NCI-H69 (cell line): ENCODE measurements around the gene TMEM151B.
"Not testable (repeated sequence)": the region's sequence is repeated elsewhere in the genome, so short reads cannot be mapped to it uniquely, and the experiment has no call there.

ENCODE experiments used
- DNase-seq: peaks from one replicate; lab custom pipeline; 2025; lab: John Stamatoyannopoulos, UW

The TMEM151B gene

DNA sequence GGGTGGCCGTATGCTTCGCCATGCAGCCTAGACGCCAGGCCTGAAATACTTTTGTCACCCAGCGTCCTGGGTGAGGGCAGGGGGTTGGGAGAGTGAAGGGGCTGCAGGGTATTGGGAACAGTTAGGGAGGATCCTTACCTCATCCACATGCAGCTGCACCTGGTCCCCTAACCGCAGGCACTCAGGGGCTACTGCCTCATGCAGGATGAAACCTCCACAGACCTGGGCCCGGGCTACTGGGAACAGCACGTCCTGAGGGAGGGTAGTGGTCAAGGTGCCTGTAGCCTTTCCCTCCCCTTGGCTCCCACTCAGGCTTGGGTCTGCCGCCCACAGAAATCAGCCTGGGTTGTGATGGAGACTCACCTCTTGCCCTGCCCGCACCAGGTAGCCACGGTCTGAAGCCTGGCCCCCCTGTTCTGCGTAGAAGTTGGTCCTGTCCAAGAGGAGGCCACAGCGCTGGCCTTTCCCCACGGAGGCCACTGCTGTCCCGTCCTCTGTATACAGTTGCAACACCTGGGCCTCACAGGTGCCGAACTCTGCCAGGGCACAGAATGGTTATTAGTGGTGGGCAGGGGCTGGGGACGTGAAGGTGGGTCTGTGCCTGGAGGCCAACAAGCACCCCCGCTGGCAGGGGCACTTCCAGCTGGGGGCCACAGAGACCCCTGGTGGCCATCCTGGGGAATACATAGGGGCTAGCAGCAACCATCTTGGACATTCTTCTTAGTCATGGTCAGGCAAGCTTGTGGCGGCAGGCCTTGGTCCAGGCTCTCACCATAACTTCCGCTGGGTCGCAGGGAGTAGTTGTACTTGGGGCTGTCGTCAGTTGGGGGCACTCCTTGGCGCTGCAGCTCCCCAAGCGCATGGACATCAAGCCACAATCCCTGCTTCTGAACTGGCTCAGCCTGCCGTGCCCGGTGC lies 34.3 kb downstream of the TMEM151B start:
- DNase-seq = peak; percentile 48

GRCh38 chr6:44305200-44305725 lies 35.0 kb downstream of the TMEM151B start:
- DNase-seq = no peak

DNA sequence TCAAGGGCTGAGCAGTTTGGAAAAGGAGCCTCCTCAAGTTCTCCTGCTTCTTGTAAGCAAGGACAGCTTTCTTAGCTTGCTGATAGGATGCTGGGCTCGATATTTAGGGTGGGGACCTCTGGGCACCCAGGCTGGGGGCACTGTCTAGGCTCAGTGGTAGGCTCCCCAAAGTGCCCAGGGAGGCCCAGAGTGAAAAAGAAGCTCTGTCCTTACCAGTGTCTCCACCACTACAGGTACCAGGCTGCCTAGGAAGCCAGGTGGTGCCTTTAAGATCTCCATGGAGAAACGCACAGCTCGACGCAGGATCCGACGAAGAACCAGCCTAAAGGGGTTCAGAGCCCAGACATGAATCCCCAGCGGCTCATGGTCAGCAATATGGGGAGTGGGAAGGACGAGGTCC lies 36.5 kb downstream of the TMEM151B start:
- DNase-seq = no peak

DNA sequence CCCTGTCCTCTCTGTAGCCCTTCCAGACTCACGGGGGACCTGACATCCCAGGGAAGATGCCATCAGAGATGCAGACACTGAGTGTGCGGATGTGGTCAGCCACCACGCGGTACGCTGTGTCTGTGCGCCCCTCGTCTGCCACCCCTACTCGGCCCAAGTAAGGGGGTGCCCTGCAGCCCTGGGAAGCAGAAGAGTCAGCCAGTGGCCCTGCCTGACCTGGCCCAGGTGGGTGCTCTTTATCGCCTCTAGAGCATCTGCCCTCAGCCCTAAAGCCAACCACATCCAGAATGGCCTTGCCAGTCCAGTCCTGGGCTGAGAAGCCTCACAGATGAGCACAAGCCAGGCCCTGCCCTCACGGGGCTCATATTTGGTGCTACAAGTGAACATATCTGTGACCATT lies 37.0 kb downstream of the TMEM151B start:
- DNase-seq = no peak

- DNase-seq = no peak
Observed at GRCh38 chr6:44309092-44309491, 38.8 kb downstream of the TMEM151B start.

DNA sequence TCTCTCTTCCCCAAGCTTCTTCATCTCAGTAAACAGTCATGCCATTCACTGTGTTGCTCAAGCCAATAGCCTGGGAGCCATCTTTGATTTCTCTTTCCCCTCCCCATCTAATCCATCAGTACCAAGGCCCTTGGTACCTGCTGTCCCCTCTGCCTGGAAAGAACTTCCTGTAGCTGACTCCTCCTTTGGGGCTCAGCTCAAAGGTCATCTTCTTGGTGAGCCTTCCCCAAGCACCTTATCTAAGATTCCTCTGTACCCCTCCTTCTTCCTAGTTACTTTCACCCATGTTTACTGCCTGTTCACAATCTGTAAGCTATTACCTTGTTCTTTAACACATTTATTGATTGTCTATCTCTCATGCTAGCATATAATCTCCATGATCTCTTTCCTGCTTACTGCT lies 39.4 kb downstream of the TMEM151B start:
- DNase-seq = no peak

GRCh38 chr6:44310241-44310640 lies 40.0 kb downstream of the TMEM151B start:
- no peak for DNase-seq

DNA sequence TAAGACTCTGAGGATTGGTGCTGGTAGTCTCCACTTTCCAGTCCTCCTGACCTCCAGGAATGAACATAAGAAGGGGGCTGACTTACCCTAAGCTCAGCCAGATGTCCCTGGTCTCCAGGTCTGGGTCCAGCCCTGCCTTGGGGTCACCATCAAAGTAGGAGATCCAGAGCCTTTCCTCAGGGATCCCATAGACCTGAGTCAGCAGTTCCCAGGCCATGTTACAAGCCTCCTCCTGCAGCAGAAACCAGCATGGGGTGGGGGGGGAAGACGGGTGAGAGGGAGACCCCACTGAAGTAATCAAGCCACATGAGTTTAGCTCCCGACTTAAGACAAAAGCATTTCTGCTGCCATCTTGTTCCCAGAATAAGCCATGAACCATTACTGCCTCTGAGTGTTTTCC lies 41.1 kb downstream of the TMEM151B start:
- DNase-seq = no peak

DNA sequence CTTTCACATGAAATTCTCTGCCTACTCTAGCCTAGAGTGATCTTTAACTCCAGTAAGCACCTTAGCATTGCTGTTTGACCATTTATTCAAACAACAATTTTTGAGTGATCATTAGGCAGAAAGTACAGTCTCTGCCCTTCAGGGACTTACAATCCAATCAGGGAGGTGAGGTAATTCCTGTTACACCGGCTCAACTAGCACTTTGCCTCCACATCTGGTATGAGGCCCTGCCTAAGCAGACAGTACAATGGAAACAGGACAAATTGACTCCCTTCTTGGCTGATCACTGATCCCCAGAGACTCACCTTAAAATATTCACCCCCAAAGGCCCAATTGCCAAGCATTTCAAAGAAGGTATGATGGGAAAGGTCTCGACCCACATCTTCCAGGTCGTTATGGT lies 41.5 kb downstream of the TMEM151B start:
- DNase-seq = no peak

- peak; percentile 93 for DNase-seq
Observed at GRCh38 chr6:44312901-44313788, 42.9 kb downstream of the TMEM151B start, which contains the start of gene AARS2. Gene AARS2, minus strand, starts transcription at chr6:44313347. Its CDS starts 24 bp downstream, at chr6:44313323.

- not testable (repeated sequence) for DNase-seq
Observed at GRCh38 chr6:44314657-44315056, 44.4 kb downstream of the TMEM151B start.

- DNase-seq = no peak
Observed at GRCh38 chr6:44315516-44315915, 45.3 kb downstream of the TMEM151B start.

GRCh38 chr6:44315951-44316350 lies 45.7 kb downstream of the TMEM151B start:
- no peak for DNase-seq

DNA sequence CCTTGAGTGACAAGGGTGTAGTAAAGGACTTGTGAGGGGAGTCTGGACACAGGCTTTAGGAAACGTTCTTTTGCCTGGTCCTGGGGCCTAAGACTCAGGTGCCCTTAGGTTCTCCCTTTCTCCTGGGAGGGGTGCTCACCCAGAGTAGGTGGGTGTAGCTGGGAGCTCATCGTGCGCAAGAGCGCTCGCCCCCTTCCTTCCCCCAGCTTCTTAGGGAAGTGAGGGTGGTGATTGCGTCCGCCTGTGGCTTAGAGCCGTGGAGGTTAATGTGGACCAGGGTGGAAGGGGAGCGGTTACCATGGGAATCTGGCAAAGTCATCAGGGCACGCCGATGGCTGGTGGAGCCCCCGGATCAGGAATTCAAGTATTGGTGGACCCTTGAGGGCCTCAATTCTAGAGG lies 46.2 kb downstream of the TMEM151B start:
- no peak for DNase-seq

GRCh38 chr6:44317136-44317631 lies 46.9 kb downstream of the TMEM151B start:
- DNase-seq = not testable (repeated sequence)

- no peak for DNase-seq
Observed at GRCh38 chr6:44321210-44321609, 51.0 kb downstream of the TMEM151B start.

GRCh38 chr6:44327096-44327495 lies 56.8 kb downstream of the TMEM151B start:
- no peak for DNase-seq

DNA sequence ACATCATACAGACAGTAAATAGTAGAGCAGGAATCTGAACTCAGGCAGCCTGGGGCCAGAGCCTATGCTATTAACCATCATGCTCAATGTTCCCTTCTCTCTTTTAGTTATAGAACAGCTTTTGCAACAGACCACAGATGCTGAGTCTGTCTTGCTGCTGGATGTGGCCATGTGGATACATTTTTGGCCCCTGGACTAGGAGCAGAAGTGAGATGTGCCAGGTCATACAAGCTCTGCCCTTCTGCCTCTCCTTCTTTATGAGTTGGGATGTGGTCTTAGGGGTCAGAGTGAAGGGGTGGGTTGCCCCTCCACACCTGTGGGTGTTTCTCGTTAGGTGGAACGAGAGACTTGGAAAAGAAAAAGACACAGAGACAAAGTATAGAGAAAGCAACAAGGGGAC lies 57.5 kb downstream of the TMEM151B start:
- no peak for DNase-seq

DNA sequence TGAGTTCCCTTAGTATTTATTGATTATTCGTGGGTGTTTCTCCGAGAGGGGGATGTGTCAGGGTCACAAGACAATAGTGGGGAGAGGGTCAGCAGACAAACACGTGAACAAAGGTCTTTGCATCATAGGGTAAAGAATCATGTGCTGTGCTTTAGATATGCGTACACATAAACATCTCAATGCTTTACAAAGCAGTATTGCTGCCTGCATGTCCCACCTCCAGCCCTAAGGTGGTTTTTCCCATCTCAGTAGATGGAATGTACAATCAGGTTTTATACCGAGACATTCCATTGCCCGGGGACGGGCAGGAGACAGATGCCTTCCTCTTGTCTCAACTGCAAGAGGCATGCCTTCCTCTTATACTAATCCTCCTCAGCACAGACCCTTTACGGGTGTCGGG lies 58.0 kb downstream of the TMEM151B start:
- DNase-seq = not testable (repeated sequence)

DNA sequence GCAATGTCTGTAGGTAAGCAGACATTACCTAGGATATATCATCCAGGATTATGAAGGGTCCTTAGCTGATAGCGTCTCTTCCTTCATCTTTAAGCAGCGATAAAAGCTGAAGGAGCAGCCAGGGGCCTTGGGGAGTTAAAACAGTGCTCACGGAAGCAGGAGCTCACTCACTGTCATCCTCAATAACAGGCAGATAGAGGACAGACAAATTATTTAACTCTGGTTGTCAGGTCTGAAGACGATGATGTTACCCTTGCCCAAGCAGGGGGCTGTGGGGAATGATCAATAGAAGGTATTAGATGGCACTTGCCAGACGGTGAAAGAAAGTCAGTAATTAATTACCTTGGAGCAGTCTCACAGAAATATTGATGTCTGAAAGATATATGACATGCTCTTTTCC lies 59.6 kb downstream of the TMEM151B start:
- no peak for DNase-seq

- peak; percentile 17 for DNase-seq
Observed at GRCh38 chr6:44332585-44332984, 62.3 kb downstream of the TMEM151B start.

DNA sequence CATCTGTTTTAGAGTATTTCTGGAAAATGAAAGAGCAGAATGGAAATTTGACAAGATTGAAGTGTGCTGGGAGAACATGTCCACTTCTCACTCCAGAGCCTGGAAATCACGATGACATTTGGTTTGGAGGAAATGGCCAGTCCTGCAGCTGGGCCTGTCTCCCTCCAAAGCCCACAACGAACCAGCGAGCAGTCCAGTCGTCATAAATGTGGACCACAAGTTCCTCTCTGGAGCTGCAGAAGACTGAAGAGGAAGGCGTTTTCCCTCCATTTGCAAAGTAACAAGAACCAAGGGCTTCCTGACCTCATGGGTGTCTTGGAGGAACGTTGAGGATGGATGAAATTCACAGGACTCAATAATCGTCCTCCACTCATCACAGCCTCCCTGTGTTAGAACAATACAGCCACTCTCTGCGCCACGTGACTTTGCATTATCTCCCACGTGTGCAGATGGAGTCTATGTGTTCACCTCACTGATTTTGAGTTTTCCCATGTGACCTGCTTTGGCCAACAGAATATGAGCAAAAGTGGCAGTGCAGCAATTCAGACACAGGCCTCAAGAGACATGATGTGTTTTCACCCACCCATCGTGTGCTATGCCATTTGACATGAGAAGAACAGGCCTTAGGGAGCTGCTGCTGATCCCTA lies 63.1 kb downstream of the TMEM151B start:
- DNase-seq = no peak
